HG03103 (cell line): ENCODE measurements around the gene UGT2A2.
"Not testable (repeated sequence)": the region's sequence is repeated elsewhere in the genome, so short reads cannot be mapped to it uniquely, and the experiment has no call there.

Source experiments
- ATAC-seq: cut with Tn5 transposase; IDR thresholded peaks from one replicate; pipeline ENCODE4 v1.9.1; 2021; ENCODE audit warnings: low read depth; ENCODE audit not compliant: unreplicated experiment

UGT2A2 gene

DNA sequence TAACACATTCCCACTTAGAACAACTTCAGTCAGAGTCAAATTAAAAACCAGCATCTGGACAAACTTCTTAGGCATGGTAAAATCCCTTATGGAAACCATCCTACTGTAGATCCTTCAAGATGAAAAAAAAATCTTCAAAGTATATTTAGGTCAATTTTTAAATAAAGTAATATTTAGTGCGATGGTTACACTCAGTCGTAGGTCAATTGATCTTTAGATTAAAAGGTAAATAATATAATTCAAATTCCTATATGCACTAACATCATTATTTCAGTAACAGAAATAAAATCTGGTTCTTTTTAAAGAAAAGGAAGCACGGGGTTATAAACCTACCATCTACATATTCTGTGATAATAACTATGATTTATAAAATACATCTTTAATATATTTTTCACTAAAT is at the start of gene UGT2A2:
Gene UGT2A2, minus strand, starts transcription at position 101 of the 400 bp plus-strand sequence. Its CDS starts 2 bp downstream, at position 99.
- no peak for ATAC-seq

DNA sequence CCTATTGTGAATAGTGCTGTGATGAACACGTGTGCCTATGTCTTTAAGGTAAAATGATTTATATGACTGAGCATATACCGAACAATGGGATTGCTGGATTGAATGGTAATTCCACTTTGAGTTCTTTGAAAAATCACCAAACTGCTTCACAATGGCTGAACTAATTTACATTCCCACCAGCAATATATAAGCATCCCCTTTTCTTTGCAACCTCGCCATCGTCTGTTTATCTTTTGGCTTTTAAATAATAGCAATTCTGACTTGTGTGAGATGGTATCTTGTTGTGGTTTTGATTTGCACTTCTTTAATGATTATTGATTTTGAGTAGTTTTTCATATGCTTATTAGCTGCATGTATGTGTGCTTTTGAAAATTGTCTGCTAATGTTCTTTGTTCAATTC is 45.4 kb upstream of the UGT2A2 start:
- ATAC-seq: no peak

DNA sequence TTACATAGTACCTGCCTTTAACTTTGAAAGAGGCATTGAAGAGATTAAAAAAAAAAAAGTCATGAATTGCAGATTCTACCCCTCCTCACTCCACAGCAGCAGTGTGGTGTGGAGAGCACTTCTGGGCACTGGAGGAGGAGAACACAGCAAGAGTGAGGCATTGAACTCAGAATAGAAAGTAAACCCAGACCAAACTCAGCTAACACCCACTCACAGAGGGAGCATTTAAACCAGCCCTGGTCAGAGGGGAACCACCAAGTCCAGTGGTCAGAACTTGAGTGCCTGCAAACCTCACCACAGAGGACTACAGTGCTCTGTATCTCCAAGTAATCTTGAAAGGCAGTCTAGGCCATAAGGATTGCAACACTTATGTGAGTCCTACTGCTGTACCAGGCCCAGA is 29.2 kb upstream of the UGT2A2 start:
- ATAC-seq: no peak

DNA sequence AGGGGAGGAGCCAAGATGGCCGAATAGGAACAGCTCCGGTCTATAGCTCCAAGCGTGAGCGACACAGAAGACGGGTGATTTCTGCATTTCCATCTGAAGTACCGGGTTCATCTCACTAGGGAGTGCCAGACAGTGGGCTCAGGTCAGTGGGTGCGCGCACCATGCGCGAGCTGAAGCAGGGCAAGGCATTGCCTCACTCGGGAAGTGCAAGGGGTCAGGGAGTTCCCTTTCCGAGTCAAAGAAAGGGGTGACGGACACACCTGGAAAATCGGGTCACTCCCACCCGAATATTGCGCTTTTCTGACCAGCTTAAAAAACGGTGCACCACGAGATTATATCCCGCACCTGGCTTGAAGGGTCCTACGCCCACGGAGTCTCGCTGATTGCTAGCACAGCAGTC is 24.6 kb upstream of the UGT2A2 start:
- not testable (repeated sequence) for ATAC-seq

DNA sequence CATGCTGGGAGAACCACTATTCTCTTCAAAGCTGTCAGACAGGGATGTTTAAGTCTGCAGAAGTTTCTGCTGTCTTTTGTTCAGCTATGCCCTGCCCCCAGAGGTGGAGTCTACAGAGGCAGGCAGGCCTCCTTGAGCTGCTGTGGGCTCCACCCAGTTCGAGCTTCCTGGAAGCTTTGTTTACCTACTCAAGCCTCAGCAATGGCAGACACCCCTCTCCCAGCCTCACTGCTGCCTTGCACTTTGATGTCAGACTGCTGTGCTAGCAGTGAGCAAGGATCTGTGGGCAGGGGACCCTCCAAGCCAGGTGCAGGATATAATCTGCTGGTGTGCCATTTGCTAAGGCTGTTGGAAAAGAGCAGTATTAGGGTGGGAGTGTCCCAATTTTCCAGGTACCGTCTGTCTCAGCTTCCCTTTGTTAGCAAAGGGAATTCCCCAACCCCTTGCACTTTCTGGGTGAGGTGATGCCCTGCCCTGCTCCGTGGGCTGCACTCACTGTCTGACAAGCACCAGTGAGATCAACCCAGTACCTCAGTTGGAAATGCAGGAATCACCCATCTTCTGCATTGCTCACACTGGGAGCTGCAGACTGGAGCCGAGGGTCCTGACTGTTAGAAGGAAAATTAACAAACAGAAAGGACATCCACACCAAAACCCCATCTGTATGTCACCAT is 21.8 kb upstream of the UGT2A2 start:
- not testable (repeated sequence) for ATAC-seq

DNA sequence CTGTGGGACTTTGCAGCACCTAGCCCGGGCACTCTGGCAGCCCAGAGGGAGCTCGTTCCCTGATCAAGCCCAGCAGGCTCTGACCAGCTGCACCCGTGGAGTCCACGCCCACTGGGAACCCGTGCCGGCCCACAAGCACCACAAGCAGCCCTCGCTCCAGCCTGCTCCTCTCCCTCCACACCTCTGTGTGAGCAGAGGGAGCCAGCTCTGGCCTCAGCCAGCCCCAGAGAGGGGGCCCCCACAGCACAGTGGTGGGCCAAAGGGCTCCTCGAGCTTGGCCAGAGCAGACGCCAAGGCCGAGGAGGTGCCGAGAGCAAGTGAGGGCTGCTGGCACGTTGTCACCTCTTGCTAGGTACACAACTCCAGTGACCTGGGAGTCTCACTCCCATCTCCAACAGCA is 18.7 kb upstream of the UGT2A2 start:
- ATAC-seq: no peak

DNA sequence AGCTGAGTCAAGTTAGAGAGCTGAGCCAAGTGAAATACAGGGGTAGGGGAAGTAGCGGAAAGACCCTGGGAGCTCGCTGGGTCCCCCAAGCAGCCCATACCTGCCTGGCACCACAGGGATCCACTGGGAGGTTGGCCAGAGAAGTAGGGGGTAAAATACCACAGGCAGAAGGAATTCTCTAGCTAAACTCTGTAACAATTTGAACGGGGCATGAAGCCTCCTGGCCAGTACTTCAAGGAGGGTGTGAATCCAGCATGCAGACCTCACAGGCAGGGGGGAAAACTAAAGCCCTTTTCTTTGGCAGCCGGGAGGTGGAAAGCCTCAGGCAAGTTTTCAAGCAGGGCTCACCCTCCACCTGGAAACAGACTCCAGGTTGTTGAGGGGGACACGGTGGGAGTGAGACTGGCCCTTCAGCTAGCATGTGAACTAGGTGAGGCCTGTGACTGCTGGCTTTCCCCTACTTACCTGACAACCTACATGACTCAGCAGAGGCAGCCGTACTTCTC is 17.3 kb upstream of the UGT2A2 start:
- ATAC-seq: no peak

DNA sequence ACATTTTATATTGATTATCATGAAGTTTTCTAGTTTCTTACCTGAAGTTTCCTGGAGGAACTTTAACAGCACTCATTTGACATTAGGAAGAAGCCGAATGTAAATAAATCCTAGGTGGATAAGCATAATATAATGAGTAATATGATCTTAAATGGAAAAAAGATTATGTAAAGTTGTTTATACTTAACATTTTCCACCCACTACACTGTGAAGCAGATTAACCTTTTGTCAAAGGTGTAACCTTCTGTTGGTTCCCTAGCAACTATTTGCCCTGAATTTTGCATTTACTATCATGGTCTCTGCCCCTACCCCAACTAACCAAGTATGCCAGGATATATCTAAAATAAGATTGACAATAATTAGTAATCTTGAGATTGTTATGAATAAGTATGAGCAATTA is 13.7 kb upstream of the UGT2A2 start, which contains the start of gene UGT2A1:
Gene UGT2A1, minus strand, starts transcription at position 101 of the 400 bp plus-strand sequence. CDS start 5,603 bp downstream, outside the sequence.
- no peak for ATAC-seq

DNA sequence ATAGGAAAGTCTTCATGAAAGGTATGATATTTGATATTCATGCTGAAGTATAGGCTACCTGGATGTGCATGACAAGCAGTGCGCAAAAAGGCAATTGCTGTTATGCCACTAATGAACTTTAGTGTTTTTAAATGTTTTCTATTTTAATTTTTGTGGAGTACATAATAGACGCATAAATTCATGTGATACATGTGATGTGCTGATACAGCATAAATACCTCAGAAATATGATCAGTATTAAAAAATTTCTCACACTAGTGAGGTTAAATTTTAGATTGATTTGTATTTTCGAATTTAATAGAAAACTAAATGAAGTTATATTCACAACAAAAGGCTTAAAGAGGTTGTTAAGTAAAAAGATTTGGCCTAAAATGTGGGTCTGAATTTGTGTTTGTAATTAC is 11.4 kb upstream of the UGT2A2 start:
- no peak for ATAC-seq

DNA sequence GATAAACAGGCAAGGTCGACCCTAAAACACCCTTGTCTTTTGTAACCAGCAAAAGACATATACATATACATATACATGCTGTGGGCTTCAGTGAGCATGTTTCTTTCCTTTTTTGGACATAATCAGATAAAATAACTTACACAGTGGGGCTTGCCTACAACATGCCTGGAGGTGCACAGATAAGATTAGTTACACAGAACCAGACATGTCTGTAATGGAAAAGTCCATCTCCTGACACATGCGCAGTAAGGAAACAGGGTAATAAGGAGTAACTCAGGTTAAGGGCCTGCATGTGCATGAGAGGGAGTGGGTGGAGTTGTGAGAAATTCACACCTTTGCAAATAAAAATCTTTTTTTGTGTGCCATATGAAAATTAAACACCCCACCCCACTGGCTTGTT is 10.2 kb upstream of the UGT2A2 start:
- ATAC-seq: no peak

DNA sequence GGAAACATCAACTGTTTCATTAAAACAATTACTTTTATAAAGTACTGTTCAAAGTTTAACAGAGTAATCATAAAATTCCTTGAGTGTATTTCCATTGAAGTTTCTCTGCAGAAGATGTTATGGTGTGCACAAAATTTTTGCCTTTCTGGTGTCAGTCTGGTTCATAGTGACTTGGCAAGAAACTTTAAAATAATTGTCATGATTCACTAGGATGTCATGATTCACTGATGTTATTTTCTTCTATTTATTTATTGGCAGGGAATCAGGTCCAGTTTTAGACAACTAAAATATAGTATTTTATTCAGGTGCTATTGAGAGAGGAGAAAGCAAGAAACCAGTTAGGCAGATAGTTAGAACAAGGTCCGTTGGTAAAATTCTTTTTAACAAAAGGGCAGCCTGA is 9.8 kb upstream of the UGT2A2 start:
- ATAC-seq: no peak

DNA sequence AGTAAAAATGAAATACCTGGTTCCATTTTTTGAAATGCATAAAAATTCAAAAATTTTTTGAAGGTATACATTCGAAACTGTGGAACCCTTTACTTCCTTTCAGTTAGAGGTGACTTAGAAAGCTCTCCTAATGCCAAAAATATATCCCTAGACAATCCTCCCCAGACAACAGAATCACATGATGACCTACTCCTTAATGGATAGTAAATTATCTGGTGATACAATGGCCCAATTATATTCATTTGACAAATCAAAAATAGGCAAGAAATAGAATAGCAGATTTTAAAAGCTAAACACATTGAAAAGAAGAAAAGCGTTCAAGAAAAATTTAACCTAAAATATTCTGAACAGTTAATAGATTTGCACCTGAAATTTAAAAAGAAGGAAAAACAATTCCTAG is 3.5 kb upstream of the UGT2A2 start:
- no peak for ATAC-seq

DNA sequence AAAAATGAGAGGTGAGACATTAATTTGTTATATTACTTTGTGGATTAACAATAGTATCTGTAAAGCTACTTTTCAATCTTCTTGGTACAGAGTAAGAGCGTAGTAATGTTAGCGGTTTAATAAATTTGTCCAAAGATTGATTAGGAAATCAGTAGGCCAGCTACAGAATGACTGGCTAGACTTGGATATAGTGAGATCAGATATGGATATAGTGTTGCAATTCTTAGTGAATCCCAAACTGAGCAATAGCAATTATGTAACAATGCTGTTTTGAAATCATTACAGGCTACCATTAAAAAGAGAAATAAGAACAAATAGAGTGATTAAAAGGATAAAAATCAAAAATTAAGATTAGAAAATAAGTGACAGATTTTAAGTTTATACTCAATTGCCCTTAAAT is 847 bp upstream of the UGT2A2 start:
- no peak for ATAC-seq

DNA sequence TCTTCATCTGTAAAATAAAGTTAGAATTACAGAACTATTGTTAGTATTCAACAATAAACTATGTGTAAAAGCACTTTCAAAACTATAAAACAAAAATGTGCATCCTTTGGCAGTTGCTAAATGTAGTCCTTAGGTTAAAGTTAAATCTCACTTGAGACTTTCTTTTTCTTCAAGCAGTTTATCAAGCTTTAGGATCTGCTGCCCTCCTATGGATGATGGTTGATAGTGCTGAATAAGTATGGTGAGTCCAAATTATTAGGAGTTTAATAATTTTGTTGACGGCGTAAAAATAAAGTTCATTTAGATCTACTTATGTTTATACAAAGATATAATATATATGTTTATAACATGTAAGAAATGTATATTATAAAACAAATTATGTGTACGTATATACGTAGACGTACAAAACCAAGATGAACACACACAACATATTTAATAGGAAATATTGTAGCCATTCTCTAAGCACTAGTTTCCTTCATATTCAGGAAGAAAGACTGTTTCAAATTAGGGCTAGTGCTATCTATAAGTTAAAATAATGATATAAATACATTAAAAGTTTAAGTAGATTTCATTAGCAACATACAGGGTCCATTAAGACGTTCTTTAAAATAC is 22.3 kb downstream of the UGT2A2 start:
- ATAC-seq: no peak

DNA sequence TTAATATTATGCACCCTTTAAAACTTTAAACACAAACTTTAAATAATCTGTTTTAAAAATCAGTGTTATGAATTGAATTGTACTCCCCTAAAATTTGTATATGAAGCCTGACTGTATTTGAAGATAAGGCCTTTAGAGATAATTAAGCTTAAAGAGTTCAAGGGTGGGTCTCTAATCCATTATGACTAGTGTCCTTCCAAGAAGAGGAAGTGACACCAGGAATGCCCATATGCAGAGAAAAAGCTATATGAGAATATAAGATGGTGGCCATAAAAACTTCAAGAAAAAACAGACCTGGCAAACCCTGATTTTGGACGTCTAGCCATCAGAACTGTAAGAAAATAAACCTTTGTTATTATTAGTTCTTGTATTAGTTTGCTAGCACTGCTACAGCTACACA is 29.0 kb downstream of the UGT2A2 start:
- no peak for ATAC-seq

DNA sequence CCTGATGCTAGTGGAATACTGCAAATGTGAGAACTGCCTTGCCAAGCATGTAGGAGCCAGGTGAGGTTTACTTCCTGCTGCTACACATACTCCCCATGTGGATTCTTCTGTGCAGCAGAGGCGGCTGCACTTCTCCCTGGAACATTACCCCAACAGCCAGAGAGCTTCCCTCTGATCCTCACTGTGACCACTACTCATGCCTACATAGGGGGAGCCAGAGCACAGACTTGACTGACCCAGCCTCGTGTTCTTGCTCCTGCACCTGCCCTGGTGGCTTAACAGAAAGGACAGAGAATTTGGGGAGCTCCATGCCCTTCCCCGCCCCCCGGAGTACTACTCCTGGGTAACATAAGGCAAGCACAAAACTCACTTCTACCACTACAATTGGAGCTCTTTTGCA is 38.4 kb downstream of the UGT2A2 start:
- ATAC-seq: no peak

DNA sequence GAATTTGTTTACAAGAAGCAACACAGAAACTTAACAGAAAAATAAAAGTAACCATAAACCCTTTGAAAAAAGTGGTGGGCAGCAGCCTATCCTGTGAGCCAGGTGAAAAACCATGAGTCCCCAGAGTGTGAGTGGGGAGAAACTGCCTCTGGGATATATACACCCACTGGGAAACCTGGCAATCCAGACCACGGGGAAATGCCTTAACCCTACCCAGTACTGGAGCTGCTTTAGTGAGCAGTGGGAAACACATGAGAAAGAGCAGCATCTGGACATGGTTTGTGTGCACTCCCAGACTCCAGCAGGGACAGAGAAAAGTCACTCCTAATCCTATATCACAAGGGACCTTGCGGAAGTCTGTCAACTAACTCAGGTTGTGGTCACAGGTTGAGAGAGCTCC is 39.4 kb downstream of the UGT2A2 start:
- no peak for ATAC-seq

DNA sequence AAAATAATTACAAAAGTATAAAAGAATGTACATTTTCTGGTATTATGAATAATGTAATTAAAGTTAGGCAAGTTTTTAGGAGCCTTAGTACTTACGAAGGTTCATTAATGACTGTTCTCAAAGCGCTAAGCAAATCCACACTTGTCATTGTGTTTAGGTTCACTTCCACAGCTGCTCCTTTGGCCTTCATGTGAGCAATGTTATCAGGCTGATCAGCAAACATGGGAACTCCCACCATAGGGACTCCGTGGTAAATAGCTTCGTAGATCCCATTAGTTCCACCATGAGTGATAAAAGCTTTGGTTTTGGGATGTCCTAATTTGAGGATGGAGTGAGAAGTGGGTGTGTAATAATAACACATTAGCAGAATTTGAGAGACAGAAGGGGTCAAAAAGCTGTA is 45.1 kb downstream of the UGT2A2 start:
- no peak for ATAC-seq

DNA sequence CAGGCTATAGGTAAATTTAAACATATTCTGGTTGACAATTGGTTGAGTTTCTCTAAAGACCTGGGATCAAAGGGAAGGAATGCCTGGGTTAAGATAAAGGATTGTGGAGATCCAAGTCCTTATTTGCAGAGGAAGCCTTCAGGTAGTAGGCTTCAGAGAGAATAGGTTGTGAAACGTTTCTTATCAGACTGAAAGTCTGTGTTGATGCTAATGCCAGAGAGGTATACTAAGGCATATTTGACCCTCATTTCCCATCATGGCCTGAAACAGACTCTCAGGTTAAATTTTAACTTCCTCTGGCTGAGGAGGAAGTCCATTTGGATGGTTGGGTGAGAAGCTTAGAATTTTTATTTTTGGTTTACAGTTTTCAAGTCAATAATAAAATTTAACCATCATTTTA is 48.1 kb downstream of the UGT2A2 start:
- ATAC-seq: no peak

DNA sequence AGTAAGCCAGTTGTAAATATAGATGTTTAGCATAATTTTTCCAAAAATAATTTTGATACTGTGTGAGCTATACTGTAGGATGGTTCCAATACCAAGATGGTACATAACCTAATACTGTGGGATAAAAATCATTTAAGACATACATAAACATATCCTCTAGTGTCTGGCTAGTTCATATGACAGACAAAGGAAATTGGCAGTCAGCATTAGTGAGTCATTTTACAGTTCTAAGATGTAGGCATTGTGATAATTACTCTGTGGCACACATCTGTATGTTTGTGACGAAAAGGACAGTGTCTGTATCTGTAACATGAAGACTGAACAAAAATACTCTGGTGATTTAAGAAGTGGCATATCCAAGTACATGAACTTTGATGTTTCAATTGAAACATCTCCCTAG is 49.6 kb downstream of the UGT2A2 start:
- no peak for ATAC-seq

DNA sequence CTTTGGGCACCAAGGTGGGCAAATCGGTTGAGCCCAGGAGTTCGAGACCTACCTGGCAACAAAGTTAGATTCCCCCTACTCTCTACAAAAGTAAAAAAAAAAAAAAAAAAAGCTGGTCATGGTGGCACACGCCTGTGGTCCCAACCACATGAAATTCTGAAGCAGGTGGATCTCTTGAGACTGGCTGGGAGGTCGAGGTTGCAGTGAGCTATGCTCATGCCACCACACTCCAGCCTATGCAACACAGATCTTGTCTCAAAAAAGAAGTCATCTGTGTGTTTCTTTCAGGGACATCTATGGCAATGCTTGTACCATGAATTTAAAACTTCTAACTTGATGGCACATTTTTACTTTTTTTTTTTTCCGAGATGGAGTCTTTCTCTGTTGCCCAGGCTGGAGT is 55.3 kb downstream of the UGT2A2 start:
- no peak for ATAC-seq

DNA sequence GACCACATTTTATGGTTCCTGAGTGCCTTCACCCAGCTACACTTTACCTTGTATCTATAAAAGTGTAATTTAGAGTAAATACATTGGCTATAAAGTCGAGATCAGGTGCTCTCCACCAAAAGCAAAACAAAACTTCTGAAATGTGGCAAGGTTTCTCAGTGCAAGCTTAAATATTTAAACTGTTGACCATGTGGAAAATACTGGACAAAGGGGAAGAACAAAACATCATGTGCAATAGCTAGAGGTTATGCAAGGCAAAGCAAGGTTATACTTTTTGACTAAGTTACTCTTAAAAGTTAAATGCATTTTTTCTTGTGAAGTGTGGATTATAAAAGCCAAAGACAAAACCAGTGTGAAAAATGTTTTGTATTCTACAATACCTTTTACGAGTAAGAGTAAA is 55.9 kb downstream of the UGT2A2 start:
- no peak for ATAC-seq
